Femur (tissue), 1 donor: Measurements from ENCODE around the gene USH2A.

Experiments
- DNase-seq: peaks from one replicate; pipeline ENCODE4 v3.0.0-alpha.2; 2017

The USH2A gene

GRCh38 chr1:215844266-215844665, 579.0 kb downstream of the USH2A start:
- no peak for DNase-seq

- no peak for DNase-seq
Measured at GRCh38 chr1:215842905-215843304, 580.3 kb downstream of the USH2A start.

GRCh38 chr1:215835951-215836350, 587.3 kb downstream of the USH2A start:
- no peak for DNase-seq

- DNase-seq: no peak
Measured at GRCh38 chr1:215833941-215834729, 589.1 kb downstream of the USH2A start.

GRCh38 chr1:215830226-215830810, 592.9 kb downstream of the USH2A start:
- peak; percentile 67 for DNase-seq

GRCh38 chr1:215825056-215825455, 598.2 kb downstream of the USH2A start:
- no peak for DNase-seq

- DNase-seq: no peak
Measured at GRCh38 chr1:215824245-215824644, 599.0 kb downstream of the USH2A start.

GRCh38 chr1:215819114-215819513, 604.1 kb downstream of the USH2A start:
- no peak for DNase-seq

GRCh38 chr1:215807911-215808436, 615.3 kb downstream of the USH2A start:
- no peak for DNase-seq

- no peak for DNase-seq
Measured at GRCh38 chr1:215807218-215807617, 616.0 kb downstream of the USH2A start.

GRCh38 chr1:215797859-215798258, 625.4 kb downstream of the USH2A start:
- DNase-seq: no peak

- no peak for DNase-seq
Measured at GRCh38 chr1:215794156-215794555, 629.1 kb downstream of the USH2A start.

GRCh38 chr1:215793180-215793579, 630.1 kb downstream of the USH2A start:
- DNase-seq: no peak

- no peak for DNase-seq
Measured at GRCh38 chr1:215792446-215792845, 630.8 kb downstream of the USH2A start.

GRCh38 chr1:215789981-215790380, 633.3 kb downstream of the USH2A start:
- no peak for DNase-seq

- DNase-seq: no peak
Measured at GRCh38 chr1:215786997-215787396, 636.3 kb downstream of the USH2A start.

GRCh38 chr1:215780641-215781040, 642.6 kb downstream of the USH2A start:
- DNase-seq: no peak

GRCh38 chr1:215780139-215780538, 643.1 kb downstream of the USH2A start:
- no peak for DNase-seq

- DNase-seq: no peak
Measured at GRCh38 chr1:215779729-215780128, 643.5 kb downstream of the USH2A start.

GRCh38 chr1:215777370-215777925, 645.8 kb downstream of the USH2A start:
- DNase-seq: no peak

GRCh38 chr1:215776336-215776735, 646.9 kb downstream of the USH2A start:
- DNase-seq: no peak

GRCh38 chr1:215772151-215772550, 651.1 kb downstream of the USH2A start:
- no peak for DNase-seq

- no peak for DNase-seq
Measured at GRCh38 chr1:215768303-215768702, 654.9 kb downstream of the USH2A start.

- no peak for DNase-seq
Measured at GRCh38 chr1:215767761-215768160, 655.5 kb downstream of the USH2A start.
